GM10847 (cell line): Measurements from ENCODE around the gene CLK2.

Experiments used
- POLR2A ChIP-seq: IDR thresholded peaks from 2 replicates; pipeline ENCODE4 v1.6.1; 2011; ENCODE audit not compliant: insufficient read length; ENCODE audit errors: extremely low read depth

Gene CLK2

DNA sequence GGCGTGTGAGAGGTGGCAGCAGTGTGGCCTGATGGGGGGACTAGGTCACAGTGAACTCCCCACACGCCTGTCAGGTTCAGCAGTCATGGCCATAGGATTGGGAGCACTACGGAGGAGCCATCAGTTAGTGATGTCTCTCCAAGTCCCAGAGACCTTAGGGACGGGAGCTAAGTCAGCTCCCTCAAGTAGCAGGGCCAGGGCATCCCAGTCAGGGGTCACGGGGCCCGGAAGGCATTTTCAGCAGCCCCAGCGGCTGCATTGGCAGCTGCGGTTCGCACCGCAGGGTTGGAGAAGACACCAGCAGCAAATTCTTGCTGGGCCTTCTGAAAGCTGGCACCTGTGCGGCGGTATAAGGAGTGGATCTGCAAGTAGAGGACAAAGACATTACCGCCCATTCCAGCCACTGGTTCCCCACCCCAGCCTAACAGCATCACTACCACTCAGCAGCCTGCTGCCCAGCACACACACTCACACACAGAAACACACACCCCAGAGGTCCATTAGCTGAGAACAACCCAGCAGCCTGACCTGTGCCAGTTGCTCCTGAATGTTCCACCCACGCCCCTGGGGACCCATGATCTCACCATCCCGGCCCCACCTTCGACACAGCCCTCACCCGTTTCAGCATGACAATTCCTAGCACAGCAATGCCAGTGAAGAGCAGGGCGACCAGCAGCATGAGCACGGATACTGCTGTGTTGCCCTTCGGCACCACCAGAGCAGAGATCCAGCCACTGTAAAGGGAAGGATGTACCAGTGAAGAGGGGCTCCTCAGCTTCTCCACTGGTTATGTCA, 17.0 kb downstream of the CLK2 start:
- TF ChIP-seq POLR2A: no peak

DNA sequence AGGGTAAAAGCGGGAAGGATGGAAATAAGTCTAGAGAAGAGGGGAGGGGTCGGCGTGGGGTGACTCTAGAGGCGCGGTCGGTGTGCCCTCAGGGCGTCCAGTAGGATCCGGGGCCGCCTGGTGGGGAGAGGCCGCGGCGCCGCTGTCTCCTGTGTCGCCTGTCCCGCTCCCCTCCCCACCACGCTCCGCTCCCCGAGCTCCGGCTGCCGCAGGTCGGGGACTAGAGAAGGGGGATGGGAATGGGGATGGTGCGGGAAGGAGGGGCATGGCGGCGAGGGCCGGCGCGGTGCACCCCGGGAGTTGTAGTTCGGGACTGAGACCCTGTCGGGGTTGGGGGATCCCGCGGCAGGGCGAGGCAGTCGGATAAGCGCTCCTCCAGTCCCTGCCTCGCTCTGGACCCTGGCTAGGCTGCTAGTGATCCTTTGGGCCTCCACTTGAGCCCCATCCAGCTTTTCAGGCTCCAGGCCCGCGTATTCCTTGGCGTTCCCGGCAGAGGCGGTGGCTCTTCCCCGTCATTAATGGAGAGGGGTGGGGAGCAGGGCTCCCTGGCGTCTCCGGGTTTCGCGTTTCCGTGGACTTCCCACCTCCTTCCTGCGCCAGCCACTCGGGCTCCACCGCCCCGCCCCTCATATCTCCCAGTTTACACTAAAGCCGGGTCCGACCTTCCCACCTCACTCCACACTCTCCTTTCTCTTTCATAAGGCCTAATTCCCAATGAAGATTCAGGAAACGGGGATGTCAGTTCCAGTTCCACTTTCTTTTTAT, 17.9 kb downstream of the CLK2 start, which contains the start of gene ENTREP3:
ENTREP3 (minus strand) TSS at position 241 of the 765 bp plus-strand sequence. CDS start 606 bp downstream, outside the sequence.
- TF ChIP-seq POLR2A: peak; percentile 55

DNA sequence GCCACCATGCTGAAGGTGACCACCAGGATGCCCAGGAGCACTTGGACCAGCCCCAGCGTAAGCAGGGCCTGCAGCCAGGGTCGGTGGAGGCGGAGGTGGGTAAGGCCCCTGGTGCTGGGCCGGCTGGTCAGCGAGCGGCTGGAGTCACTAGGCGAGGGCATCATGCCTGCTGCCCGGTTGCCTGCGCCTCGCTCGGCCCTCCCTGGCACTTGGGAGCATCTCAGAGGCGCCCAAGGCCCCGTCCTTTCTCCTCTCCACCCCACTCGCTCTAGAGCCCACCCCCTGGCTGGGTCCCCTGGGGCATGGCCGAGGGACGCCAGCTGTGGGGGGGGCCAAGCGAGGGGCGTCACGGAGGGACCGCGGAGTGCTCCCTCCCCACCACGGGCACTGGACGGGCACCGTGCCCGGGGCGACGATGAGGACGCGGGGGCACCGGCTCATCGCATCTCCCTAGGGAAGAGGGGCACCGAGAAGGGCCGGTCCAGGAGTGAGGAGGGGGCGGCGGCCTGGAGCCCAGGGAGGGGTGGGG, 18.5 kb downstream of the CLK2 start:
- no peak for TF ChIP-seq POLR2A

DNA sequence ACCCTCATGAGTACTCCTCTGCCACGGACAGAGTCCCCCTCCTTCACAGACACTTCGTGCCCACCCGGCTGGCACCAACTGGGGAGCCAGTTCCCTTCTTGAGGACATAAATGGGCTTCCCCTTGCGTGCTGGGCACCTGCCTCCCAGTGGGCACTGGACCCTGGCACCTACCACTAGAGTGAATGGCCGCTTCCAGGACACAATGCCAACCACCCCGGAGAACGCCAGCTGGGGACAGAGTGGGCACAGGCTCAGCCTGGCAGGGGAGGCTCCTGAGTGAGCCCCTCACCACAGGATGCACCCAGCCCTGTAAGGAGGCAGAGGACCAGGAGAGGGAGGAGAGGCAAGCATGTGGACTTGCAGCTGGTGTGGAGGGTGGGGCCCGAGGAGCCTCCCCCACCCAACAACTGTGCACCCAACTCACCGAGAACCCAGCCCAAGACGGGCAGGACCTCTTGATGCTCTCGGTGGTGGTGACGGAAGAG, 19.0 kb downstream of the CLK2 start:
- TF ChIP-seq POLR2A: no peak

DNA sequence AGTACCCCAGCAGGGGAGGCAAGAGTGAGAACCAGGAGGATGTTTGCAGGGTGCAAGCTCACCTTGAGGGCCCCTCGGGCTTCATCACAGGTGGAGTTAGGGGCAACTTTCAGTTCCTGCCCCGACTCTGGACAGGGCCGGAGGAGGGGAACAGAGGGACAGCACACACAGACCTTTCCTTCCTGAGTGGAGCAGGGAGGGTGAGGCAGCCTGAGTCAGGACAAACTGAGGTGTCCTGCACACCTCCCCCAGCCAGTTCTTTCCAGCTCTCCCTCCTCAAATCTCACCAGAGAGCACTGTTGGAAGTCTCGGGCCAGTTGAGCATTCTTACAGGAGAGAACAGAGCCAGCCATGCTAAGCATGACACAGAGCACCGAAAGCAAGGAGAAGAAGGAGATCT, 19.5 kb downstream of the CLK2 start:
- no peak for TF ChIP-seq POLR2A

DNA sequence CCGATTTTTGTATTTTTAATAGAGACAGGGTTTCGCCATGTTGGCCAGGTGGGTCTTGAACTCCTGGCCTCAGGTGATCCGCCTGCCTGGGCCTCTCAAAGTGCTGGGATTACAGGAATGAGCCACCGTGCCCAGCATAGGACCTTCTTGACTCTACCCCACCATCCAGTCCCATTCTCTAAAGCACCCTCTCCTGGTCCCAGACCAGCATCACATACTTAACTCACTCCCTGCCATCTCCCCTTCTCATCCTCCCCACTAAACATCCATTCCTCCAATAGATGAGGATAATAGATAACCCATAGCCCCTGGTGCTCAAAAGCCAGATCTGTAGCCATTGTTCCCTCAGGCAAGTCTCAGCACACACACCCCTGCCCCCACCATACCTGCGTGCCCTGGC, 20.1 kb downstream of the CLK2 start:
- no peak for TF ChIP-seq POLR2A

DNA sequence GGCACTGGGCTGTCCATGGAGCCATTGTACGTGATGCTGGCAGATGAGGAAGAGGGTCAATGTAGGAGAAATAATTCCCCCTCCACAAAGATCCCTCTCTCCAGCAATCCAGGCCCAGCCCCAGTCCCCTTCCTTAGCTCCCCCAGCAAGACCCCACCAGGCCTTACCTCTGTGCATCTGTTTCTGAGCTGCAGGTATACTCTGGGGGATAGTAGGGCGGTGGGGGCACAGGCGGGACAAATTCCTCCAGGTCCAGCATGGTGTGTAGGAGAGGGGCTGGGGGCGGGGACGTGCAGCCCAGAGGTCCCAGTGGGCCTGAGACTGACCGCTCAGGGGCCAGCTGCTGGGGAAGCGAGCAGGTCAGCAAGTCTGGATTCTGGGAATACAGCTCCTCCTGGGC, 21.7 kb downstream of the CLK2 start:
- no peak for TF ChIP-seq POLR2A

DNA sequence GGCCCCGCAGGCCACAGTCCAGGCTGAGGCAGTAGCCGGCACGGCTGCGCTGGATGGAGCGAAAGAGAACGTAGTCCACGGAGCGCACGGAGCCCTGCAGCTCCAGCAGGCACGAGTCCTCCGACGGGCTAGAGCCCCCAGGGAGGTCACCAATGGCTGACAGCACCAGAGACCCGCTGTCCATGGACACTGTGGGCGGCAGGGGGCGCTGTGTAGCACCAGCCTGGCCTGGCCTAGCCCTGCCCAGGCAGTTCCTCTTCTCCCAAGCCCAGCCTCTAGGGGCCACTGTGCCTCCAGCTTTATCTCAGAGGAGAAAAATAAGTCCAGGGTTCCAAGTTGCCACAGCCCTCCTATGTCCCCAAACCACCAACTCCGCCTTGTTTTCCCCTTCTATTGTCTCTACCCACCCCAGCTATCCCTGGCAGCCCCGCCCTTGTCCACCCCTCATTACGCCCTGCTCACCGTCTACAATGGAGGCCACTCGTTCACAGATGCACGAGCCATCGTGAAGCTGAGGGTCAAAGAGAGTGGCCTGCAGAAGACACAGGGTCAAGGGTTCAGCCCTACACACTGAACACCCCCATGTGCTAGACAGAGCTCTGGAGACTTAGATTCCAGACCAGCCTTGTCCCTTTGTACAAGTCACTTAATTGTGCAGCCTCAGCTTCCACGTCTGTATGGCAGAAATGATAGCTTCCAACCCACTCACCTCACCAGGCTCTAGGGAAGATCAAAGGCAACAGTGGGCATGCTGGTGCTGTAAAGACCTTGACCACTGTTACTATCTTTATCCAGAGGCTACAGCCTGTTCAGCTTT, 22.5 kb downstream of the CLK2 start:
- peak; percentile 16 for TF ChIP-seq POLR2A

DNA sequence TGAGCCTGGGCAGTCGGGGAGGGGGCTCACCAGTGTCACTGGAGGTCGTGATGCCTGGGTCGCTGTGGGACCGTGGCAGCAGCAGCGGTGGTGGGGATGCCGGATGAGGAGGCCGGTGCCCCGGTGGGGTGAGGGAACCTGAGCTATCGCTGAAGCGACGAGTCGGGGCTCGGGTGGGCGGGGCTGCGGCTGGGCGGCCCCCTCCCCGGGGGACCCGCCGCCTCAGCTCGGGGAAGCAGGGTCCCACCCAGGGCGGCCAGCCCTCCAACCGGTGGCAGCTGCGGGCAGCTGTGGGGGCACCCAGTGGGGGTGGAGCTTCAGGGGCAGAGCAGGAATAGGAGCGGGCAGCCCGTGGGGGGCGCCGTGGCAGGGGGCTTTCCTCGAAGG, 23.1 kb downstream of the CLK2 start:
- TF ChIP-seq POLR2A: no peak

DNA sequence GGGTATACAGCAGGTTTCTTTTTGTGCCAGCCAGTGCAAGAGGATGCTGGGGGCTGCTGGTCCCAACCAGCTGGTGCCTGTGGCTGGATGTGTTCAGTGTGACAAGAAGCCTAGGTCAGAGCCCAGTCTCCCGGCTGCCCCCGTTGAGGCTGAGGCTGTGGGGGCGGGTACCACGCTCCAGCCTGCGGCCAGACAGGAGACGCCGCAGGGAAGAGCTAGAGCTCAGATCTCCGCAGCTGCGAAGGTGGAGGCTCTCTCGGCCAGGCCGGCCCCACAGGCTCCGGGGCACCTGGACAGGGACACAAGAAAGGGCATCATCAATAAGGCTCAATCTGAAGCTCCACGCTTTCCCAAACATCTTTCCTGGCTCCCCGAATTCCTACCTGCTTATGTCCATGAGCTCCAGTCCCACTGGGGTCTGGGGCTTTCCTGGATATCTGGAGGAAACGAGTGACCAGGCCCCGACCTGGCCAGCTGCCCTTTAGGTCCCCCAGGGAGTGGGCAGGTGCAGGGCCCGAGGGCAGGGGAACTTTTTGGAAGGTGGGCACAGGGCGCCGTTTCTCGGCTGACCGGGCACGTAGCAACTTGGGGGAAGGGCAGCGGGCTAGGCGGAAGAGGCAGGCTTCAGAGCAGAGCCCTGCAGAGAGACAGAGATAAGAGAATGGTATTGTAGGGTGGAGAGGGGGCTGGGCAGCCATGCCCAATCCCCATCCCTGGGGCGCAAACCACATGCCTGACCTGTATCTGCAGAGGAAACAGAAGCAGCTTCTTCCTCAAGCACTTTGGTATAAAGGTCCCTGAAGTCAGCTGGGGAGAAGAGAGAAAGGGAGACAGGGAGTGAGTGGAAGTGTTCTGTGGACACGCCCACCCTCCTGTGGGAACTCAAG, 25.4 kb downstream of the CLK2 start:
- no peak for TF ChIP-seq POLR2A

DNA sequence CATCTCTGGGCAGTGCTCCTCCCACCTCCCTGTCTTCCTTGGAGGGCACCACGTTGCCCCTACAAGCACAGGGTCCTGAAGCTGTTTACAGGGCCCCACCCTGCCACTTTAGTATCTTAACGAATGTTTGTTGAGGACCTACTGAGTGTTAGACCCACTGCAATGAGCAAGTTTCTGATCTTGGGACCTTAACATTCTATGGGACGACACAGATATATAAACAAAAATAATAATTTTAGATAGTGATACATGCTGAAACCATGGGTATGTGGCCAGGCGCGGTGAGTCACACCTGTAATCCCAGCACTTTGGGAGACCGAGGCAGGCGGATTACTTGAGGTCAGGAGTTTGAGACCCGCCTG, 28.2 kb downstream of the CLK2 start:
- TF ChIP-seq POLR2A: no peak

DNA sequence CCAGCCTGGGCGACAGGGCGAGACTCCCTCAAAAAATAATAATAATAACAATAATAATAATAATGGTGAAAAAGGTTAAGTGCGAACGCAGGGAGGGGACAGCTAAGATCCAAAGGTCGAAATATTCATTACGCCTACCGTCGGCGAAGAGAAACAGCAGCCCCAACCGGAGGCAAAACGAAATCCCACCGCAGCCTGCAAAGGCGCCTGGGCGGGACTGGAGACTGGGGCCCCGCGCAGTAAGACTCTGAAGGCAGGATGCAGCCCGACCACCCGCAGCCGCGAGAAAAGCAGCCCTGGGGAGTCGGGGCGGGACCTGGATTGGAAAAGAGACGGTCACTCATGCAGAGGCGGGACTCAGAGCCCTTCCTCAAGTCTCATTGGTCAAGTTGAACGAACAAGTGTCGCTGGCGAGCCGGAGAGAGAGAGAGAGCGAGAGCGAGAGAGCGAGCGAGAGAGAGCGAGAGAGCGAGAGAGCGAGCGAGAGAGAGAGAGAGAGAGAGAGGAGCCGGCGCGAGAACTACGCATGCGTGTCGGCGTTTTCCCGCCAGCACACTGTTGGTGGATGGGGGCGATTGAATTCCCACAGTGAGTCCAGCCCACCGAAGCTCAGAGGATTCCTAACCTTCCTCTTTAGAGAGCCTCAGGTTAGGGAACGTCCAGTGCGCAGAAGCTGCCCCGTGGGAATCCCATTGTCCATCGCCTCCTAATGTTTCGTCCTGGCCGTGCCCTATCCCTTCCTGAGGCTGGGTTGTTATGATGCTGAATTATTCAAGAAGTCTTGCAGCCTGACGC, 28.7 kb downstream of the CLK2 start:
- peak; percentile 93 for TF ChIP-seq POLR2A

DNA sequence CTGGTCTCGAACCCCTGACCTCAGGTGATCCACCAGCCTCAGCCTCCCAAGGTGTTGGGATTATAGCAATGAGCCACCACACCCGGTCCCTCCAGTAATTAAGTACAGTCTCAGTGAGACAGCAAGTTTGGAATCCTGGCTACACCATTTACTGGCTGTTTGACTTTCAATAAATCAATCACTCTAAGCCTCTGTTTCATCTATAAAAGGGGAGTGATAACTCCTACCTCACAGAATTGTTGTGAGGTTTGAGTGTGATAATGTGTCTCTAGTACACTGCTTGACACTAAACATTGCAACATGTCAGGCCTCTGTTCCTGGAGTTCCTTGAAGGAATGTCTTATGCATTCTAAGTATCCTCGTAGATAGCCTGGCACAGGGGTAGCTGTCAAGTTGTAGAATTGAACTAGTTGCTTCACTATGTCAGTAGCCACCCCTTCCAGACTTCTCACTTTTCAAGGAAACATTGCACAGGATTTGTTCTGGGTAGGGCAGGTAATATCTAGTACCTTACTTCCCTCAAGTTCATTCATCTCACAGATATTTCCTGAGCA, 30.4 kb downstream of the CLK2 start:
- no peak for TF ChIP-seq POLR2A
